Muscle layer of colon (tissue), 2 donors: ENCODE results near the gene KLHL30.
A peak's percentile ranks its signal among the peaks of the same experiment; 100 is the strongest.
"Not testable (repeated sequence)": the region's sequence is repeated elsewhere in the genome, so short reads cannot be mapped to it uniquely, and the experiment has no call there.

Experiments used
- H3K27ac ChIP-seq: one replicate; pipeline ENCODE4 v1.7.0; 2013; ENCODE audit warnings: low read depth, mild to moderate bottlenecking, low read length, moderate library complexity
- H3K27me3 ChIP-seq, 2 donors: one replicate each; pipeline ENCODE4 v1.7.0; 2013; ENCODE audit warnings: low read length in 2 of 2, mild to moderate bottlenecking in 2 of 2; ENCODE audit not compliant: insufficient read depth in 2 of 2, control insufficient read depth in 1 of 2
- H3K36me3 ChIP-seq: one replicate; pipeline ENCODE4 v1.7.0; 2013; ENCODE audit warnings: mild to moderate bottlenecking, low read length; ENCODE audit not compliant: insufficient read depth
- H3K4me1 ChIP-seq: one replicate; pipeline ENCODE4 v1.7.0; 2013; ENCODE audit warnings: mild to moderate bottlenecking, low read length; ENCODE audit not compliant: insufficient read depth
- H3K4me3 ChIP-seq, 2 donors: one replicate each; pipeline ENCODE4 v1.7.0; 2013; ENCODE audit warnings: low read length in 2 of 2, low read depth in 1 of 2, mild to moderate bottlenecking in 1 of 2, moderate library complexity in 1 of 2
- H3K9ac ChIP-seq: one replicate; pipeline ENCODE4 v1.7.0; 2013; ENCODE audit warnings: low read length
- H3K9me3 ChIP-seq: one replicate; pipeline ENCODE4 v1.7.0; 2013; ENCODE audit warnings: mild to moderate bottlenecking, low read length
- donor health status: abdominal sarcoma.
- donor health status: Adenocarcinoma of cecum.

KLHL30 gene

GRCh38 chr2:238166391-238167343 lies 28.2 kb downstream of the KLHL30 start:
- Histone ChIP-seq H3K4me1 (peaks cover 26% of the 10 kb centered on the region), H3K27ac (no peak overlapping the region), H3K9ac (no peak overlapping the region), H3K4me3 (no peak overlapping the region), H3K9me3 (no peaks in the 10 kb centered on the region), H3K36me3 (peaks cover 26% of the 10 kb centered on the region), H3K27me3 (peaks cover 0 to 25% of the 10 kb centered on the region in 2 donors)

- Histone ChIP-seq H3K27ac (no peak overlapping the region), H3K4me3 (no peak overlapping the region), H3K36me3 (peaks cover 33% of the 10 kb centered on the region), H3K9me3 (no peaks in the 10 kb centered on the region), H3K27me3 (peaks cover 0 to 18% of the 10 kb centered on the region in 2 donors), H3K9ac (no peak overlapping the region), H3K4me1 (peaks cover 26% of the 10 kb centered on the region)
Measured at GRCh38 chr2:238167344-238167715, 28.9 kb downstream of the KLHL30 start.

GRCh38 chr2:238167761-238168160 lies 29.3 kb downstream of the KLHL30 start:
- H3K27ac ChIP-seq, result no peak overlapping the region
- peaks cover 0 to 14% of the 10 kb centered on the region in 2 donors for H3K27me3 ChIP-seq
- H3K9ac ChIP-seq, result no peak overlapping the region
- H3K36me3 ChIP-seq, result peaks cover 37% of the 10 kb centered on the region
- peaks cover 26% of the 10 kb centered on the region for H3K4me1 ChIP-seq
- H3K9me3 ChIP-seq, result no peaks in the 10 kb centered on the region
- H3K4me3 ChIP-seq, result no peak overlapping the region

GRCh38 chr2:238168196-238169047 lies 30.0 kb downstream of the KLHL30 start:
- Histone ChIP-seq H3K27me3 (peaks cover 0 to 7% of the 10 kb centered on the region in 2 donors), H3K4me1 (peaks cover 26% of the 10 kb centered on the region), H3K9me3 (no peaks in the 10 kb centered on the region), H3K27ac (no peak overlapping the region), H3K36me3 (peaks cover 44% of the 10 kb centered on the region), H3K4me3 (no peak overlapping the region), H3K9ac (no peak overlapping the region)

GRCh38 chr2:238169048-238169707 lies 30.7 kb downstream of the KLHL30 start:
- H3K27ac ChIP-seq, result peak overlapping the region; percentile 7
- H3K36me3 ChIP-seq, result peaks cover 51% of the 10 kb centered on the region
- H3K4me1 ChIP-seq, result peaks cover 26% of the 10 kb centered on the region
- no peaks in the 10 kb centered on the region for H3K9me3 ChIP-seq
- H3K9ac ChIP-seq, result no peak overlapping the region
- H3K4me3 ChIP-seq, result no peak overlapping the region
- H3K27me3 ChIP-seq, result peaks cover 0 to 2% of the 10 kb centered on the region in 2 donors

- no peaks in the 10 kb centered on the region for H3K9me3 ChIP-seq
- H3K27me3 ChIP-seq, result no peaks in the 10 kb centered on the region
- peak overlapping the region; percentile 7 for H3K27ac ChIP-seq
- peaks cover 26% of the 10 kb centered on the region for H3K4me1 ChIP-seq
- no peak overlapping the region for H3K4me3 ChIP-seq
- peaks cover 57% of the 10 kb centered on the region for H3K36me3 ChIP-seq
- H3K9ac ChIP-seq, result peak overlapping the region; percentile 5
Measured at GRCh38 chr2:238169708-238170251, 31.3 kb downstream of the KLHL30 start.

- Histone ChIP-seq H3K9me3 (no peaks in the 10 kb centered on the region), H3K4me1 (peaks cover 26% of the 10 kb centered on the region), H3K4me3 (no peak overlapping the region), H3K27ac (no peak overlapping the region), H3K27me3 (no peaks in the 10 kb centered on the region), H3K36me3 (peaks cover 65% of the 10 kb centered on the region), H3K9ac (no peak overlapping the region)
Measured at GRCh38 chr2:238170386-238171071, 32.1 kb downstream of the KLHL30 start.

GRCh38 chr2:238171072-238171431 lies 32.6 kb downstream of the KLHL30 start:
- H3K27ac ChIP-seq, H3K4me3 ChIP-seq, H3K9me3 ChIP-seq, H3K27me3 ChIP-seq, H3K9ac ChIP-seq: not testable (repeated sequence)
- Histone ChIP-seq H3K36me3 (peaks cover 67% of the 10 kb centered on the region), H3K4me1 (peaks cover 26% of the 10 kb centered on the region)

GRCh38 chr2:238171575-238172187 lies 33.2 kb downstream of the KLHL30 start:
- peaks cover 26% of the 10 kb centered on the region for H3K4me1 ChIP-seq
- H3K9me3 ChIP-seq, result no peaks in the 10 kb centered on the region
- no peak overlapping the region for H3K9ac ChIP-seq
- no peak overlapping the region for H3K27ac ChIP-seq
- no peaks in the 10 kb centered on the region for H3K27me3 ChIP-seq
- peaks cover 67% of the 10 kb centered on the region for H3K36me3 ChIP-seq
- H3K4me3 ChIP-seq, result no peak overlapping the region

GRCh38 chr2:238172439-238172838 lies 34.0 kb downstream of the KLHL30 start:
- Histone ChIP-seq H3K27me3 (no peaks in the 10 kb centered on the region), H3K4me3 (no peak overlapping the region), H3K9ac (no peak overlapping the region), H3K27ac (no peak overlapping the region), H3K9me3 (no peaks in the 10 kb centered on the region), H3K4me1 (peaks cover 26% of the 10 kb centered on the region), H3K36me3 (peaks cover 72% of the 10 kb centered on the region)
